HUES48 (cell line): ENCODE results near the gene RASA1.

Experiments used
- H3K27ac ChIP-seq: one replicate; pipeline ENCODE4 v1.7.0; 2013; ENCODE audit warnings: low read depth, low read length, inconsistent platforms
- H3K27me3 ChIP-seq: 2 replicates; pipeline ENCODE4 v1.6.1; 2013; ENCODE audit warnings: mild to moderate bottlenecking, low read length; ENCODE audit not compliant: control insufficient read depth, insufficient read depth
- H3K36me3 ChIP-seq: 2 replicates; pipeline ENCODE4 v1.6.1; 2013; ENCODE audit warnings: low read length; ENCODE audit not compliant: control insufficient read depth, insufficient read depth
- H3K4me1 ChIP-seq: 2 replicates; pipeline ENCODE4 v1.6.1; 2013; ENCODE audit warnings: mild to moderate bottlenecking, low read length; ENCODE audit not compliant: control insufficient read depth, insufficient read depth
- H3K4me3 ChIP-seq: 2 replicates; pipeline ENCODE4 v1.5.1; 2013; ENCODE audit warnings: mild to moderate bottlenecking, low read depth, low read length
- H3K9ac ChIP-seq: 2 replicates; pipeline ENCODE4 v1.6.1; 2013; ENCODE audit warnings: mild to moderate bottlenecking, low read depth, low read length, moderate library complexity
- H3K9me3 ChIP-seq: 2 replicates; pipeline ENCODE4 v1.6.1; 2013; ENCODE audit warnings: low read length; ENCODE audit not compliant: control insufficient read depth, insufficient read depth

The RASA1 gene

DNA sequence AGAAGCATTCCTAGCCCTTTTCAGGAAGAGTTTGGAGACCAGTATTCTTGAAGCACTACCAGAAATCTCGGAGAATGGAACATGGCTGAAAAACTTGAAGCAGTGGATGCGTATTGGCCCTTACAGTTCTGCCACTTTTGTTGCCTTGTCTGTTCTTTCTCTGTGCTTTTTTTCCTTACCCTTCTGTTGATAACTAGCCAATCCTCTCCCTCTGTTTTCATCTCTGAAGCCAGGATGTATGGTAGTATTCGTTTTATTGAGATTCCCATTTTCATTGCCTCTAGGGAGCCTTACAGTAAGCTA lies 145.6 kb downstream of the RASA1 start:
- no peaks in the 10 kb centered on the region for H3K27me3 ChIP-seq
- H3K36me3 ChIP-seq, result peaks cover 29% of the 10 kb centered on the region
- H3K27ac ChIP-seq, result peak overlapping the region; percentile 94
- H3K4me3 ChIP-seq, result peak overlapping the region; percentile 95
- H3K4me1 ChIP-seq, result peaks cover 5% of the 10 kb centered on the region; the same call in 1 of the 2 replicates
- no peaks in the 10 kb centered on the region for H3K9me3 ChIP-seq
- peak overlapping the region; percentile 54; the same call in 1 of the 2 replicates for H3K9ac ChIP-seq

GRCh38 chr5:87418506-87418905 lies 150.8 kb downstream of the RASA1 start:
- Histone ChIP-seq H3K9ac (no peak overlapping the region), H3K4me1 (no peaks in the 10 kb centered on the region), H3K27me3 (no peaks in the 10 kb centered on the region), H3K27ac (no peak overlapping the region), H3K36me3 (no peaks in the 10 kb centered on the region), H3K9me3 (no peaks in the 10 kb centered on the region), H3K4me3 (no peak overlapping the region)

- no peaks in the 10 kb centered on the region for H3K4me1 ChIP-seq
- H3K27ac ChIP-seq, result no peak overlapping the region
- no peaks in the 10 kb centered on the region for H3K36me3 ChIP-seq
- H3K9ac ChIP-seq, result no peak overlapping the region
- H3K27me3 ChIP-seq, result no peaks in the 10 kb centered on the region
- H3K9me3 ChIP-seq, result no peaks in the 10 kb centered on the region
- H3K4me3 ChIP-seq, result no peak overlapping the region
Measured at GRCh38 chr5:87421307-87421706, 153.6 kb downstream of the RASA1 start.

DNA sequence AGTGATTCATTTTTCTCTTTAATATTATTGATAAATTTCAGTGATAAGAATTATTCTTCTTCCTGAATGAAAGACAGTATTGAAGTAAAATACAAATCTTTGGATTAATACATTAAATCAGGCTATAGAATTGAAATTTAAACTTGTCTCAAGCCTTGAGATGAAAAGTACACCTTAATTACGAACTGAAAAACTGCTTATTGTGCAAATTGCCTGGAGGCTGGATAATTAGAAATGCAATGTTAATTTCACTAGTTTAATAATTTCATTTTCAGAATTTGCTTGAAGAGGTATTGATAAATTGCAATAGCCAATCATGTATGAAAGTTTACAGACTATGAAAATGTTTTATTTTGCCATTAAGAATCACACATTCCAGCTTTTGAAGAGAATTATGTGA lies 156.1 kb downstream of the RASA1 start:
- Histone ChIP-seq H3K36me3 (no peaks in the 10 kb centered on the region), H3K4me1 (no peaks in the 10 kb centered on the region), H3K9ac (no peak overlapping the region), H3K4me3 (no peak overlapping the region), H3K27me3 (no peaks in the 10 kb centered on the region), H3K9me3 (no peaks in the 10 kb centered on the region), H3K27ac (no peak overlapping the region)

DNA sequence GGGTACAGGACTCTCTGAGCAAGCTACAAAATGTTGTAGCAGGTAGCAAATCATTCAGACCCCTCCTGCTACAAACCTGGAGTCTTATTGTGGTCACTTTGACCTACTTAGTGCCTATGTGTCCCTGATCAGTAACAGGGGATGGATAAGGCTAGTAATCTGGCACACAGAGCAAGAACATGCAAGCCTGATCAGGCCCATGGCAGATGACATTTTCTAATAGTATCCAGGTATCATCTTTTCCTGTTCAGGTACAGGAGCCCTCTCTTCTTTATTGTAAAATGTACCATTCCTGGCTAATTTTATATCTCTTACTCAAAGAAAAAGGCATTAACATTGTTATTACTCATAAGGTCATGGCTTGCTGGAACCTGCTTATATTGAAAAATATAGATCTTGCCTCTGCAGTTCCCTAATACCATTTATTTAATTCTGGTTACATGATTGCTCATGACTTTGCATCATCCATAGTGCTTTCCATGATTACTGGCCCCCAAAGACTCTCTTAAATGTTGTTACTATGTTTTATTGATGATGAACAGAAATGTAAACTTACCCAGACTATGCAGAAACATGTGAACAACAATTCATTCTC lies 163.3 kb downstream of the RASA1 start:
- H3K9ac ChIP-seq, result no peak overlapping the region
- no peaks in the 10 kb centered on the region for H3K4me1 ChIP-seq
- H3K27me3 ChIP-seq, result no peaks in the 10 kb centered on the region
- no peak overlapping the region for H3K4me3 ChIP-seq
- no peak overlapping the region for H3K27ac ChIP-seq
- no peaks in the 10 kb centered on the region for H3K36me3 ChIP-seq
- H3K9me3 ChIP-seq, result no peaks in the 10 kb centered on the region

- Histone ChIP-seq H3K27me3 (no peaks in the 10 kb centered on the region), H3K27ac (no peak overlapping the region), H3K9ac (no peak overlapping the region), H3K9me3 (no peaks in the 10 kb centered on the region), H3K36me3 (no peaks in the 10 kb centered on the region), H3K4me3 (no peak overlapping the region), H3K4me1 (no peaks in the 10 kb centered on the region)
Measured at GRCh38 chr5:87432460-87432859, 164.8 kb downstream of the RASA1 start.

- no peaks in the 10 kb centered on the region for H3K36me3 ChIP-seq
- H3K27ac ChIP-seq, result no peak overlapping the region
- H3K9ac ChIP-seq, result no peak overlapping the region
- no peak overlapping the region for H3K4me3 ChIP-seq
- no peaks in the 10 kb centered on the region for H3K27me3 ChIP-seq
- H3K4me1 ChIP-seq, result no peaks in the 10 kb centered on the region
- H3K9me3 ChIP-seq, result no peaks in the 10 kb centered on the region
Measured at GRCh38 chr5:87433945-87434344, 166.3 kb downstream of the RASA1 start.

DNA sequence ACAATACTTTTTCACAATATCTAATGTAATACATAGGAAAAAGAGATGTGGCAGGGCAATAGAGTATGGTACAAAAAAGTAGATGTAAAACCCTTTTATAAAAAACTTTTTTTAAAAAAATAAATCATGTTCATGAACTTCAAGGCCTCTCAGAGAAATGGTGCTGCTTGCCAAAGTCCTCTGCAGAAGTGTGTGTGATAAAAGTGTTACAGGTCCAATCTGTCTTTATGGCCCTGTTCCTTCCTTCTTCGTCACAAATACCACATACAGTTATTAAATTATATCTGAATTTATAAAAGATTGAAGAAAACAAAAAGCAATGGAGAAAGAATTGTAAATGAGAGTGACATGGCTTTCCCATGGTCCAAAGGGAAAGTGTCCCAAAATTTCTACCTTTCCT lies 166.8 kb downstream of the RASA1 start:
- Histone ChIP-seq H3K4me1 (no peaks in the 10 kb centered on the region), H3K9ac (no peak overlapping the region), H3K36me3 (no peaks in the 10 kb centered on the region), H3K27me3 (no peaks in the 10 kb centered on the region), H3K27ac (no peak overlapping the region), H3K9me3 (no peaks in the 10 kb centered on the region), H3K4me3 (no peak overlapping the region)

DNA sequence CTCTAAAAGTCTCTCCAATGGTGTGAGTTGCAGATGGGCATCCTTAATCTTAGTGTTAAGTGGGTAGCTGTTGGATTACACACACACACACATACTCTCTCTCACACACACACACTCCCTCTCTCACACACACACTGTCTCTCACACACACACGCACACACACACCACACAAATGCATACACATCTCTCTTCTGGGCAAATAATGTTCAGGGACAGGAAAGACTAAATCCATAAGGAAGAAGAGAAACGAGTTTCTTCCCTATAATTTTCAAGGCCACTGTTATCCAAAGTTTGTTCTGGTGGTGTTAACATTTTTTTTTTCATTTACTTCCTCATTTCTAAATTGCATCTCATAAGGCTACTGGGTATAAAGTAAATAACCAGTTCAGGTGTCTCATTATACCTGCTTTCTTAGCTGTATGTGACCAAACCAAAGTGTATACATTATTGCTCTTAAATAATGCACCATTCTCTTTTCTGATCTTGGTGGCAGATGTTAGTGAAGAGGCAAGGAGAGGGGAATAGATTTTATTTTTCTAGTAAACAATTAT lies 167.5 kb downstream of the RASA1 start:
- Histone ChIP-seq H3K27me3 (no peaks in the 10 kb centered on the region), H3K27ac (no peak overlapping the region), H3K9me3 (no peaks in the 10 kb centered on the region), H3K36me3 (no peaks in the 10 kb centered on the region), H3K4me3 (no peak overlapping the region), H3K9ac (no peak overlapping the region), H3K4me1 (no peaks in the 10 kb centered on the region)

DNA sequence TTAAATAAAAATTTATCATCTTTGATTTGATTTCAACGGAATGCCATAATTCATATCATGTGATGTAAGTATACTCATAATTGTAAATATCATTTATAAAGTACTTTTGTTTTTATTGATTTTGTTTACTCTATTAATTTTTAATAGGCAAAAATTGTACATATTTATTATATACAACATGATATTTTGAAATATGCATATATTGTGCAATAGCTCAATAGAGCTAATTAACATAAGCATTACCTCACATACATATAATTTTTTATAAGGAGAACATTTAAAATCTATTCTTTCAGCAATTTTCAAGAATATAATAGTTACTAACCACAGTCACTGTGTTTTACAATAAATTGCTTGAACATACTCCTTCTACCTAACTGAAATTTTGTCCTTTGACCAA lies 170.0 kb downstream of the RASA1 start:
- Histone ChIP-seq H3K27ac (no peak overlapping the region), H3K9ac (no peak overlapping the region), H3K4me1 (no peaks in the 10 kb centered on the region), H3K36me3 (no peaks in the 10 kb centered on the region), H3K9me3 (no peaks in the 10 kb centered on the region), H3K4me3 (no peak overlapping the region), H3K27me3 (no peaks in the 10 kb centered on the region)

DNA sequence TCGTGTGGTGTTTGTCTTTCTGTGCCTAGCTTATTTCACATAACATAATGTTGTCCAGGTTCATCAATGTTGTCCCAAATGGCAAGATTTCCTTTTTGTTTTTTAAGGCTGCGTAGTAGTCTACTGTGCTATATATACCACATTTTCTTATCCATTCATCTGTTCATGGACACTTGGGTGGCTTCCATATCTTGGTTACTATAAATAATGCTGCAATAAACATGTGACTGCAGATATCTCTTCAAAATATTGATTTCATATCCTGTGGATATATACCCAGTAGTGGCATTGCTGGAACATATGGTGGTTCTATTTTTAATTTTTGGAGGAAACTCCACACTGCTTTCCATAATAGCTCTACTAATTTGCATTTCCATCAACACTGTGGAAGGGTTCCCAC lies 170.5 kb downstream of the RASA1 start:
- Histone ChIP-seq H3K36me3 (no peaks in the 10 kb centered on the region), H3K4me3 (no peak overlapping the region), H3K9ac (no peak overlapping the region)

More for the DNA sequence above, 170.5 kb downstream of the RASA1 start:
- H3K27ac ChIP-seq, result no peak overlapping the region
- H3K4me1 ChIP-seq, result no peaks in the 10 kb centered on the region
- H3K9me3 ChIP-seq, result no peaks in the 10 kb centered on the region
- no peaks in the 10 kb centered on the region for H3K27me3 ChIP-seq
